HG03045 (cell line): ENCODE results near the gene MYADM.
"Not testable (repeated sequence)": the region's sequence is repeated elsewhere in the genome, so short reads cannot be mapped to it uniquely, and the experiment has no call there.

Experiments
- ATAC-seq: cut with Tn5 transposase; IDR thresholded peaks from one replicate; pipeline ENCODE4 v1.9.1; 2021; ENCODE audit warnings: mild to moderate bottlenecking, moderate library complexity; ENCODE audit not compliant: unreplicated experiment

The MYADM gene

GRCh38 chr19:53868091-53868891 is 608 bp downstream of the MYADM start:
- ATAC-seq, result no peak

- peak; percentile 37 for ATAC-seq
Observed at GRCh38 chr19:53868892-53869804, 1.5 kb downstream of the MYADM start.

- not testable (repeated sequence) for ATAC-seq
Observed at GRCh38 chr19:53869805-53870484, 2.3 kb downstream of the MYADM start.

GRCh38 chr19:53870485-53870844 is 2.8 kb downstream of the MYADM start:
- ATAC-seq, result no peak

- ATAC-seq, result no peak
Observed at GRCh38 chr19:53871454-53871853, 3.8 kb downstream of the MYADM start.

- ATAC-seq, result no peak
Observed at GRCh38 chr19:53872762-53873161, 5.1 kb downstream of the MYADM start.

GRCh38 chr19:53873773-53874605 is 6.3 kb downstream of the MYADM start:
- no peak for ATAC-seq

GRCh38 chr19:53874606-53874990 is 6.9 kb downstream of the MYADM start:
- ATAC-seq, result no peak

GRCh38 chr19:53875602-53876325 is 8.1 kb downstream of the MYADM start:
- ATAC-seq, result no peak

- ATAC-seq, result no peak
Observed at GRCh38 chr19:53876651-53877224, 9.1 kb downstream of the MYADM start.

GRCh38 chr19:53877361-53877766 is 9.7 kb downstream of the MYADM start:
- no peak for ATAC-seq

GRCh38 chr19:53878776-53879139 is 11.1 kb downstream of the MYADM start:
- no peak for ATAC-seq

- peak; percentile 79 for ATAC-seq
Observed at GRCh38 chr19:53879140-53880081, 11.7 kb downstream of the MYADM start.

GRCh38 chr19:53880711-53881481 is 13.2 kb downstream of the MYADM start:
- ATAC-seq, result no peak

GRCh38 chr19:53881482-53882390 is 14.1 kb downstream of the MYADM start, which contains the start of gene PRKCG:
Gene PRKCG (plus strand): TSS chr19:53882197. CDS start chr19:53882495, 298 bp downstream.
- no peak for ATAC-seq

GRCh38 chr19:53882391-53883050 is 14.8 kb downstream of the MYADM start:
- no peak for ATAC-seq
